Hypothalamus (tissue), 51 donors: ENCODE results near the gene RBPJL.

Experiments used
- DNase-seq, 51 donors: peaks; one replicate each; lab custom pipeline; 2025; lab: John Stamatoyannopoulos, UW

RBPJL gene

GRCh38 chr20:45316150-45317080, 9.8 kb downstream of the RBPJL start:
- no peak for DNase-seq

- no peak for DNase-seq
These were observed 11.2 kb downstream of the RBPJL start for GRCh38 chr20:45317826-45318225.

GRCh38 chr20:45318386-45318939, 11.8 kb downstream of the RBPJL start:
- DNase-seq, result no peak

GRCh38 chr20:45318948-45319347, 12.3 kb downstream of the RBPJL start:
- no peak for DNase-seq

GRCh38 chr20:45320948-45321595, 14.4 kb downstream of the RBPJL start:
- DNase-seq, result no peak

GRCh38 chr20:45322952-45323383, 16.3 kb downstream of the RBPJL start:
- DNase-seq, result peak in 39 of 51 donors; percentile 7 to 81 (median 47)

- DNase-seq, result no peak
These were observed 17.1 kb downstream of the RBPJL start for GRCh38 chr20:45323731-45324130.

- DNase-seq, result no peak
These were observed 18.7 kb downstream of the RBPJL start for GRCh38 chr20:45325371-45325770.

GRCh38 chr20:45328451-45328850, 21.8 kb downstream of the RBPJL start:
- DNase-seq, result no peak

- no peak for DNase-seq
These were observed 23.1 kb downstream of the RBPJL start for GRCh38 chr20:45329497-45330319.

- no peak for DNase-seq
These were observed 23.8 kb downstream of the RBPJL start for GRCh38 chr20:45330476-45330875.

GRCh38 chr20:45336530-45337366, 30.1 kb downstream of the RBPJL start:
- DNase-seq, result peak in 18 of 51 donors; percentile 9 to 57 (median 32)

- DNase-seq, result peak in 5 of 51 donors; percentile 12 to 51 (median 38)
These were observed 30.9 kb downstream of the RBPJL start for GRCh38 chr20:45337367-45338120.

GRCh38 chr20:45338121-45339030, 31.7 kb downstream of the RBPJL start:
- DNase-seq, result no peak

GRCh38 chr20:45339084-45339483, 32.4 kb downstream of the RBPJL start:
- DNase-seq, result no peak

- no peak for DNase-seq
These were observed 33.2 kb downstream of the RBPJL start for GRCh38 chr20:45339799-45340198.

GRCh38 chr20:45340236-45340847, 33.7 kb downstream of the RBPJL start:
- DNase-seq, result no peak
